ENCODE data around the gene PODNL1.

The PODNL1 gene

GRCh38 chr19:13984186-13984585, 46.0 kb upstream of the PODNL1 start:
- TF ChIP-seq, protein P1, sequence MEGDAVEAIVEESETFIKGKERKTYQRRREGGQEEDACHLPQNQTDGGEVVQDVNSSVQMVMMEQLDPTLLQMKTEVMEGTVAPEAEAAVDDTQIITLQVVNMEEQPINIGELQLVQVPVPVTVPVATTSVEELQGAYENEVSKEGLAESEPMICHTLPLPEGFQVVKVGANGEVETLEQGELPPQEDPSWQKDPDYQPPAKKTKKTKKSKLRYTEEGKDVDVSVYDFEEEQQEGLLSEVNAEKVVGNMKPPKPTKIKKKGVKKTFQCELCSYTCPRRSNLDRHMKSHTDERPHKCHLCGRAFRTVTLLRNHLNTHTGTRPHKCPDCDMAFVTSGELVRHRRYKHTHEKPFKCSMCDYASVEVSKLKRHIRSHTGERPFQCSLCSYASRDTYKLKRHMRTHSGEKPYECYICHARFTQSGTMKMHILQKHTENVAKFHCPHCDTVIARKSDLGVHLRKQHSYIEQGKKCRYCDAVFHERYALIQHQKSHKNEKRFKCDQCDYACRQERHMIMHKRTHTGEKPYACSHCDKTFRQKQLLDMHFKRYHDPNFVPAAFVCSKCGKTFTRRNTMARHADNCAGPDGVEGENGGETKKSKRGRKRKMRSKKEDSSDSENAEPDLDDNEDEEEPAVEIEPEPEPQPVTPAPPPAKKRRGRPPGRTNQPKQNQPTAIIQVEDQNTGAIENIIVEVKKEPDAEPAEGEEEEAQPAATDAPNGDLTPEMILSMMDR (IDR thresholded peaks at IDR 0.05; ENCODE audit: low read depth, low read length, missing control alignments): no peak
- in situ Hi-C loops (cut with HindIII; ENCODE audit: low sequenced_read_pairs): no loop called here
- DNase-seq (ENCODE audit: low read depth): no peak
- H3K4me3 ChIP-seq (ENCODE audit: low read depth, low read length): no peak overlapping the region

DNA sequence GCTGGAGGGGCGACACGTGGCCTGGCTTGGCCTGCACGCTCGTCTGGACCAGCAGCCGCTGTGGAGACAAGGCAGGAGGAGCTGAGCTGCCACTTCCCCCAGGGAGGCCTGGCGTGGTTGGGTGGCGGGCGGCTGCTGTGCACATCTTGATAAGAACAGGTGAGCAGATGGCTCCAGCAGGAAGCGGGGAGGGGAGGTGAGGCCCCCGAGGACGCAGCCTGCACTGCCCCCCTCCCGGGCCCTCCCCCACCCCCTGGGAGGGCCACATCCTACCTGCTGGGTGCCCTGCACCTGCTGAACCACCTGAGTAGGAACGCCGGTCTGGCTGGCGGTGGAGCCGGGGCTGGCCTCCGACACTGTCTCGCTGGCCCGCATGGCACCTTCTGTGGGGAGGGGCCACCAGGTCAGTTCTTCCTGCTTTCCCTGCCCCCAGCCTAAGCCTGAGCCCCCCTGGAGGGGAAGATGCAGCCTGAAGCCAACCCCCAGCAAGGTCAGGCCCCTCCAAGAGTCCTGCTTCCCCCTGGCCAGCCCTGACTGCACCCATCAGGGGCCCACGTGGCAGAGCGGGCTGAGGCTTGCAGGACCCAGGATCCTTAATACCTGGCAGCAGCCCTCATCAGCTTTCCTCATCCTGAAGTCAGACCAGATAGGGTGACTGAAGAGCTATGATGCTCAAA, 45.1 kb upstream of the PODNL1 start:
- in situ Hi-C loops (cut with HindIII; ENCODE audit: low sequenced_read_pairs): no loop called here
- no peak for DNase-seq (ENCODE audit: low read depth)
- no peak overlapping the region for H3K4me3 ChIP-seq (ENCODE audit: low read depth, low read length)
- TF ChIP-seq, protein P1 (IDR thresholded peaks at IDR 0.05; ENCODE audit: low read depth, low read length, missing control alignments): no peak

GRCh38 chr19:13982773-13983172, 44.6 kb upstream of the PODNL1 start:
- DNase-seq (ENCODE audit: low read depth): no peak
- TF ChIP-seq, protein P1 (IDR thresholded peaks at IDR 0.05; ENCODE audit: low read depth, low read length, missing control alignments): no peak
- no peak overlapping the region for H3K4me3 ChIP-seq (ENCODE audit: low read depth, low read length)
- in situ Hi-C loops (cut with HindIII; ENCODE audit: low sequenced_read_pairs): no loop called here

DNA sequence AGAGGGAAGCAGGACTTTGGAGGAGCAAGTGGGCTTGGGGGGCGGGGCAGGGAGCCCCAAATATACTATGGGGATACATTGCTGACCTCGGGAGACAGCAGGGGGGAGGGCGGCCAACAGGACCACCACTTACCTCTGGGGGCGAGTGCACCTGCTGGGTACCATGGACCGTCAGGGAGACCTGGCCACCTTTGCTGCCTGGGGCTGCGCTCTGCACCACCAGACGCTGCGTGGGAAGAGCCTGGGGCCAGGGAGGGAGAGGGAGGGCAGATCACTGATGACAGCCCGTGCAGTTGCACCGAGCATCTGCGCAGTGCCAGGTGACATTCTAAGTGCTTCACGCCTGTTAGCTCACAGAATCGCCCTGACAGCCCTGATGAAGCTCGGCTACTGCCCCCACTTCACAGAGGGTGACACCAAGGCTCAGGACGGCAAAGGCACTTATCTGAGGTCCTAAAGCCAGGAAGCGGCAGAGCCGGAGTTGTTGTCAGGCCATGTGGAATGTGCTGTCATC, 43.8 kb upstream of the PODNL1 start:
- no peak for DNase-seq (ENCODE audit: low read depth)
- TF ChIP-seq, protein P1 (IDR thresholded peaks at IDR 0.05; ENCODE audit: low read depth, low read length, missing control alignments): no peak
- no peak overlapping the region for H3K4me3 ChIP-seq (ENCODE audit: low read depth, low read length)
- in situ Hi-C loops (cut with HindIII; ENCODE audit: low sequenced_read_pairs): no loop called here

DNA sequence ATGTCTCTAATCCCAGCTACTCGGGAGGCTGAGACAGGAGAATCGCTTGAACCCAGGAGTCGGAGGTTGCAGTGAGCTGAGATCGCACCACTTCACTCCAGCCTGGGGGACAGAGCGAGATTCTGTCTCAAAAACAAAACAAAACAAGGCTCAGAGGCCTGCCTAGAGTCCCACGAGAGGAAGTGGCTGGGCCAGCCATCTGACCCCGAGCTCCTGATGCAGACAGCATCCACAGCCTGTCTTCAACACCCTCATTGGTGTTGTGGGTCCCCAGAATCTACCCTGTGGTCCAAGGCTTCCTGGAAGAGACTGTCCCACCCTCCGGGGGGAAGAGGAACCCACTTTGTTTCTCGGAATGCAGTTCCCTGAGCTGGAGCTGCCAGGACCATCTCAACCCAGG, 43.2 kb upstream of the PODNL1 start:
- DNase-seq (ENCODE audit: low read depth): no peak
- TF ChIP-seq, protein P1 (IDR thresholded peaks at IDR 0.05; ENCODE audit: low read depth, low read length, missing control alignments): no peak
- in situ Hi-C loops (cut with HindIII; ENCODE audit: low sequenced_read_pairs): no loop called here
- no peak overlapping the region for H3K4me3 ChIP-seq (ENCODE audit: low read depth, low read length)

- H3K4me3 ChIP-seq (ENCODE audit: low read depth, low read length): no peak overlapping the region
- in situ Hi-C loops (cut with HindIII; ENCODE audit: low sequenced_read_pairs): no loop called here
- TF ChIP-seq, protein P1 (IDR thresholded peaks at IDR 0.05; ENCODE audit: low read depth, low read length, missing control alignments): no peak
- no peak for DNase-seq (ENCODE audit: low read depth)
Observed at GRCh38 chr19:13981021-13981420, 42.8 kb upstream of the PODNL1 start.

Measured in astrocyte of the cerebellum (primary cell).